H1 (cell line): Measurements from ENCODE around the gene MYO9B. TPM values are rescaled to one million over a fixed set of nuclear protein-coding genes. Genes with fewer than 3 reads are reported as not detected.

Experiments used
- BCL11A ChIP-seq, 2 experiments: IDR thresholded peaks; one replicate each; pipeline ENCODE4 v1.6.1; 2011; ENCODE audit warnings: low read depth in 2 of 2, low read length in 2 of 2, mild to moderate bottlenecking in 2 of 2
- BRCA1 ChIP-seq: IDR thresholded peaks from 2 replicates; pipeline ENCODE4 v1.6.1; 2012; ENCODE audit warnings: low read depth, low read length, improper control_type of control experiment
- CREB1 ChIP-seq: IDR thresholded peaks from 2 replicates; pipeline ENCODE4 v1.6.1; 2012; ENCODE audit warnings: inconsistent platforms
- GTF2F1 ChIP-seq: IDR thresholded peaks from 2 replicates; pipeline ENCODE4 v1.6.1; 2012; ENCODE audit warnings: low read depth, low read length, improper control_type of control experiment, borderline replicate concordance
- JUND ChIP-seq: IDR thresholded peaks from 2 replicates; pipeline ENCODE4 v1.6.1; 2011; ENCODE audit warnings: mild to moderate bottlenecking, improper control_type of control experiment, low read length
- KDM1A ChIP-seq: fragments of 200-600, 300-600 bp; sonication (generic); IDR thresholded peaks from 2 replicates; pipeline ENCODE4 v1.7.1; 2016; ENCODE audit warnings: mild to moderate bottlenecking, low read length, borderline replicate concordance
- KDM5A ChIP-seq: fragments of 200-600 bp; IDR thresholded peaks from 2 replicates; pipeline ENCODE4 v1.7.1; 2012; ENCODE audit warnings: mild to moderate bottlenecking, low read length, inconsistent platforms, mixed read lengths
- POLR2A ChIP-seq, 2 experiments: IDR thresholded peaks; 1 replicate in 1 of 2; 2 replicates in 1 of 2; pipeline ENCODE4 v1.6.1; 2011; ENCODE audit warnings: low read depth in 2 of 2, low read length in 2 of 2, mild to moderate bottlenecking in 2 of 2; ENCODE audit errors: control extremely low read depth in 1 of 2
- RBBP5 ChIP-seq: IDR thresholded peaks from 2 replicates; pipeline ENCODE4 v1.7.1; 2012; ENCODE audit warnings: low read depth, mild to moderate bottlenecking, inconsistent platforms, low read length, moderate library complexity, borderline replicate concordance
- RFX5 ChIP-seq: IDR thresholded peaks from 2 replicates; pipeline ENCODE4 v1.6.1; 2011; ENCODE audit warnings: low read depth, low read length, improper control_type of control experiment, borderline replicate concordance
- RXRA ChIP-seq: IDR thresholded peaks from 2 replicates; pipeline ENCODE4 v1.6.1; 2011; ENCODE audit warnings: low read depth, mild to moderate bottlenecking, low read length, moderate library complexity; ENCODE audit not compliant: insufficient read depth
- SIX5 ChIP-seq: IDR thresholded peaks from 2 replicates; pipeline ENCODE4 v1.6.1; 2011; ENCODE audit warnings: mild to moderate bottlenecking, low read depth, low read length
- TAF1 ChIP-seq: IDR thresholded peaks from 2 replicates; pipeline ENCODE4 v1.6.1; 2011; ENCODE audit warnings: mild to moderate bottlenecking, low read depth, low read length
- TBP ChIP-seq: IDR thresholded peaks from 2 replicates; pipeline ENCODE4 v1.6.1; 2011; ENCODE audit warnings: low read depth, low read length, improper control_type of control experiment
- polyA plus RNA-seq, 7 experiments: library from polyadenylated mRNA; depleted of rRNA in 3 of 7; stranded (reverse) in 5 of 7; unstranded in 2 of 7; fragments of >200 nt in 5 of 7; fragments of 200-250 nt in 2 of 7; gene quantifications; 1 replicate in 5 of 7; 2 replicates in 1 of 7; 4 replicates in 1 of 7; pipeline versions ENCODE4 v1.2.1 to v1.2.3, GENCODE V29; 2011 to 2013; ENCODE audit warnings: missing spikeins in 2 of 7, mixed read lengths in 2 of 7
- total RNA-seq: library from RNA; stranded (reverse); fragmentation: NEBNext Ultra II Directional; extraction: Animal tissue kit (Norgen Biotek cat#: 25700); gene quantifications from 2 replicates; pipeline ENCODE4 v1.2.1, GENCODE V29; 2021
- TF ChIP-seq, protein P1 (sequence below): IDR thresholded peaks from 2 replicates; pipeline ENCODE4 v1.6.1; 2012; ENCODE audit warnings: inconsistent platforms

MYO9B gene
- total and polyA plus RNA-seq, 2 of the 8 experiments (the other 6 are each of a cell fraction or from before 2014, with no cell fraction given), result 27.6 to 77.1 TPM

DNA sequence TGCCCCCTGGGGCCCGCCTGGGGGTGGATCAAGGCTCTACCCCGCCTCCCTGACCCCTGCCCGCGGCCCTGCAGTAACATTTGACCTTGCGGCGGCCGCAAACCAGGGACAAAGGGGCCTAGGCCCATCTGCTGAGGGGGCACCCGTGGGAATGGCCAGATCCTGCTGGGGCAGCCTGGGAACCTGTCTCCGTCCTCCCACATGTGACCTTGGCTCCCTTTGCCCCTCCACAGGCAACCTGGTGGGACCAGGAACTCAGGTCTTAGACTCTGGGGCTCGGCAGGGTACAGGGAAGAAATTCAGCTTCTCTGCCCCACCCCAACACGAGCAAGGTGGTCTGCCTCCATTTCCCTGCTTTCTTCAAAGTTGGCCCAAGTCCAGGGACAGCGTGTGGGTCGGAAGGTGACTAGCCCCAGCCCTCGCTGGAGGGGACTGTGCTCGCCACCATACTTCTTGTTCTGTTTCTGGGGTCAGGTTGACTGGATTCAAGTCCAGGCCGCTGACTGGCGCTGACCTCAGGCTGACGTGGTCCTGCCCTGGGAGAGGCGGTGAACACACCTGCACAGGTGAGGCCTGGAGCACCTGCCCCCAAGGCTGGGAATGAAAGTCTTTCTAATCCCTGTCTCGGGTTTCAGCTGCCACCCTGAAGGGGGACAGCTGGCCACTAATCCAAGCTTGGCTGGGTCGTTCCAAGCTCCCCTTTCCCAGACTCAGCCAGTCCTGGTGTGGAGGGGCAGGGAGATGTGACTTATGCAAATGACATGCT, 172.6 kb downstream of the MYO9B start (continued):
- TF ChIP-seq KDM5A, result no peak
- no peak for TF ChIP-seq RFX5
- TF ChIP-seq RXRA, result 0 out of 2 replicates have a peak, but pooled peaks have one; percentile 38
- peak; percentile 58; the same call in 1 of the 2 replicates for TF ChIP-seq TAF1
- TF ChIP-seq, protein P1, sequence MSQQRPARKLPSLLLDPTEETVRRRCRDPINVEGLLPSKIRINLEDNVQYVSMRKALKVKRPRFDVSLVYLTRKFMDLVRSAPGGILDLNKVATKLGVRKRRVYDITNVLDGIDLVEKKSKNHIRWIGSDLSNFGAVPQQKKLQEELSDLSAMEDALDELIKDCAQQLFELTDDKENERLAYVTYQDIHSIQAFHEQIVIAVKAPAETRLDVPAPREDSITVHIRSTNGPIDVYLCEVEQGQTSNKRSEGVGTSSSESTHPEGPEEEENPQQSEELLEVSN, result no peak
- TF ChIP-seq KDM1A, result no peak
- no peak for TF ChIP-seq SIX5
- no peak for TF ChIP-seq BCL11A (IDR thresholded peaks at IDR 0.05; ENCODE audit: low read depth in 2 of 2, low read length in 2 of 2)
- TF ChIP-seq RBBP5, result 0 out of 2 replicates have a peak, but pooled peaks have one; percentile 43
- TF ChIP-seq CREB1, result peak; percentile 74
- no peak for TF ChIP-seq BRCA1
- TF ChIP-seq JUND, result no peak
- TF ChIP-seq TBP, result peak; percentile 27; the same call in 1 of the 2 replicates
- peak in 1 of 2 experiments; percentile 67; a peak in 2 of 3 replicates for TF ChIP-seq POLR2A (IDR thresholded peaks at IDR 0.05; ENCODE audit: control extremely low read depth in 1 of 2, low read depth in 2 of 2, low read length in 2 of 2)
- no peak for TF ChIP-seq GTF2F1
